Dermis microvascular lymphatic vessel endothelial cell (primary cell): Measurements from ENCODE around the gene SLC39A5. TPM values are rescaled to one million over a fixed set of nuclear protein-coding genes. Genes with fewer than 3 reads are reported as not detected.

Experiments
- DNase-seq, 2 donors: peaks; one replicate each; pipeline versions ENCODE4 v3.0.0 to v3.0.0-alpha.2; 2010; ENCODE audit warnings: low read depth in 2 of 2
- total RNA-seq: library from RNA; depleted of rRNA; stranded (reverse); fragments of >200 nt; gene quantifications from 2 replicates; pipeline ENCODE4 v1.2.1, GENCODE V29; 2014

Gene SLC39A5
- total RNA-seq, 1 donor from 2014 or later, result not detected

GRCh38 chr12:56212361-56212760 lies 17.5 kb upstream of the SLC39A5 start:
- DNase-seq, result no peak

- no peak for DNase-seq
These were observed 16.0 kb upstream of the SLC39A5 start for GRCh38 chr12:56213878-56214277.

- DNase-seq, result no peak
These were observed 13.4 kb upstream of the SLC39A5 start for GRCh38 chr12:56216461-56216860.

- no peak for DNase-seq
These were observed 10.0 kb upstream of the SLC39A5 start for GRCh38 chr12:56219840-56220239.

GRCh38 chr12:56220611-56221231 lies 9.1 kb upstream of the SLC39A5 start:
- peak in 1 of 2 donors; percentile 29 for DNase-seq

GRCh38 chr12:56221232-56221756 lies 8.6 kb upstream of the SLC39A5 start:
- peak in 1 of 2 donors; percentile 45 for DNase-seq

- peak; percentile 86 to 97 for DNase-seq
These were observed 7.9 kb upstream of the SLC39A5 start, which contains the start of gene RNF41 for GRCh38 chr12:56221757-56222530. TSS of gene RNF41 (minus strand) at chr12:56221922. CDS start at chr12:56214047, 7,875 bp downstream.

- DNase-seq, result no peak
These were observed 7.3 kb upstream of the SLC39A5 start for GRCh38 chr12:56222531-56222895.

- no peak for DNase-seq
These were observed 6.2 kb upstream of the SLC39A5 start for GRCh38 chr12:56223571-56224101.

GRCh38 chr12:56224102-56224701 lies 5.6 kb upstream of the SLC39A5 start, which contains the start of gene NABP2:
TSS of gene NABP2 (plus strand) at chr12:56224342. CDS start at chr12:56224857, 515 bp downstream.
- DNase-seq, result peak; percentile 79 to 97

- DNase-seq, result no peak
These were observed 4.9 kb upstream of the SLC39A5 start for GRCh38 chr12:56224954-56225353.

- DNase-seq, result no peak
These were observed 769 bp upstream of the SLC39A5 start for GRCh38 chr12:56229082-56229481.

- DNase-seq, result no peak
These were observed 757 bp downstream of the SLC39A5 start for GRCh38 chr12:56230432-56231183.

- DNase-seq, result no peak
These were observed 1.3 kb downstream of the SLC39A5 start for GRCh38 chr12:56231184-56231582.

- DNase-seq, result no peak
These were observed 5.0 kb downstream of the SLC39A5 start for GRCh38 chr12:56234746-56235436.

- no peak for DNase-seq
These were observed 6.2 kb downstream of the SLC39A5 start for GRCh38 chr12:56236091-56236490.

- DNase-seq, result no peak
These were observed 7.1 kb downstream of the SLC39A5 start for GRCh38 chr12:56236985-56237384.

- DNase-seq, result no peak
These were observed 7.7 kb downstream of the SLC39A5 start for GRCh38 chr12:56237552-56237951.

GRCh38 chr12:56241424-56242303 lies 11.8 kb downstream of the SLC39A5 start:
- no peak for DNase-seq

- no peak for DNase-seq
These were observed 13.1 kb downstream of the SLC39A5 start for GRCh38 chr12:56242986-56243385.
